Nucleus accumbens (tissue), 56 donors: ENCODE data around the gene CARNS1.

Source experiments
- DNase-seq, 56 donors: peaks; one replicate each; lab custom pipeline; 2025; lab: John Stamatoyannopoulos, UW

The CARNS1 gene

GRCh38 chr11:67374571-67375281, 40.8 kb upstream of the CARNS1 start:
- no peak for DNase-seq

DNA sequence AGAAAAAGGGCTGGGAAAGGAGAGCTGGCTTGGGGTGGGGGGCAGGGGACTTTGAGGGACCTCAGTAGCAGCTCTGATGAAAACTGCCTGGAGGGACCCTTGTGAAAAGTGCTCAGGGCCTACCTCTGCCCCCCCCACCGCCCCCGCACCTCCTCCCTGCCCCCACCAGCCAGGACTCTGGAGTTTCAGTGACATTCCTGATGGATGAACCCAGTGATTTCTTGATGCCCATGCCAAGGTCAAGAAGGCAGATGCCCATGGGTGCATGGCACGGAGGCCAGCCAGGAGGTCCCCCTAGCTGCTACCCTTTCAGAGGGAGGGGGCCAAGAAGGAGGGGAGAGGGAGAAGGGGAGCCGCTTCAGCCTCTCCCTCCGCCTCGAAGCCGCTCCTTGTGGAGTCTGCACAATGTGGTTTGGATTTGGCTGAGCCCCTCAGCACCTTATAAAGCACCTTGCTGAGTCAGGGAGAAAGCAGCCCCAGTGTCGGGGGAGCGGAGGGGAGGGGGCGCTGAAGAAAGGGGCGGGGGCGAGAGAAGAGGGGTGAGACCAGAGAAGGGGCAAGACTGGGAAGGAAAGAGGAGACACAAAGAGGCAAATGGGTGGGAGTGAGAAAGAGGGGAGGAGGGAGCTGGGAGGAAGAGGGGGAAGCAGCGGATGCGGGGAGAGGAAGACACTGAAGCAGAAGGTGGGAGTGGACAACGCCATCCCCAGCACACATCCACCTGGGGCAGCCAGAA, 40.0 kb upstream of the CARNS1 start:
- no peak for DNase-seq

- no peak for DNase-seq
Measured at GRCh38 chr11:67376063-67376820, 39.2 kb upstream of the CARNS1 start.

GRCh38 chr11:67376873-67377808, 38.3 kb upstream of the CARNS1 start:
- no peak for DNase-seq

DNA sequence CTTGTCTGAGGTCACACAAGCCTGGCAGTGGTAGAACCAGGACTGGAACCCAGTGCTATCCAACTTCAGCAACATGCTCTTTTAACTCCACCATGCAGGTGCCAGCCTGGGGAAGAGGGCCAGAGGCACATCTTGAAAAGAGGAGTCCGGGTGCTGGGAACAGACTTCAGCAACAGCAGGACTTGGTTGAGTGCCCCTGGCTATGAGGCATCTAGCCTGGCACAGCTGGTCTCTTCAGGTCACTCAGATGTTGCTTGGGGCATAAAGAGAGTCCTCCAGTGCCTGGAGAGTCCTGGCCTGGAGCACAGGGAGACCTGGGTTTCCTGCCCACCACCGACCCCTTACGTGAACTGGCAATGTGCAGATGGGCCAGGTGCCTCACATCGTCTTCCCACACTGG, 36.9 kb upstream of the CARNS1 start:
- DNase-seq: no peak

DNA sequence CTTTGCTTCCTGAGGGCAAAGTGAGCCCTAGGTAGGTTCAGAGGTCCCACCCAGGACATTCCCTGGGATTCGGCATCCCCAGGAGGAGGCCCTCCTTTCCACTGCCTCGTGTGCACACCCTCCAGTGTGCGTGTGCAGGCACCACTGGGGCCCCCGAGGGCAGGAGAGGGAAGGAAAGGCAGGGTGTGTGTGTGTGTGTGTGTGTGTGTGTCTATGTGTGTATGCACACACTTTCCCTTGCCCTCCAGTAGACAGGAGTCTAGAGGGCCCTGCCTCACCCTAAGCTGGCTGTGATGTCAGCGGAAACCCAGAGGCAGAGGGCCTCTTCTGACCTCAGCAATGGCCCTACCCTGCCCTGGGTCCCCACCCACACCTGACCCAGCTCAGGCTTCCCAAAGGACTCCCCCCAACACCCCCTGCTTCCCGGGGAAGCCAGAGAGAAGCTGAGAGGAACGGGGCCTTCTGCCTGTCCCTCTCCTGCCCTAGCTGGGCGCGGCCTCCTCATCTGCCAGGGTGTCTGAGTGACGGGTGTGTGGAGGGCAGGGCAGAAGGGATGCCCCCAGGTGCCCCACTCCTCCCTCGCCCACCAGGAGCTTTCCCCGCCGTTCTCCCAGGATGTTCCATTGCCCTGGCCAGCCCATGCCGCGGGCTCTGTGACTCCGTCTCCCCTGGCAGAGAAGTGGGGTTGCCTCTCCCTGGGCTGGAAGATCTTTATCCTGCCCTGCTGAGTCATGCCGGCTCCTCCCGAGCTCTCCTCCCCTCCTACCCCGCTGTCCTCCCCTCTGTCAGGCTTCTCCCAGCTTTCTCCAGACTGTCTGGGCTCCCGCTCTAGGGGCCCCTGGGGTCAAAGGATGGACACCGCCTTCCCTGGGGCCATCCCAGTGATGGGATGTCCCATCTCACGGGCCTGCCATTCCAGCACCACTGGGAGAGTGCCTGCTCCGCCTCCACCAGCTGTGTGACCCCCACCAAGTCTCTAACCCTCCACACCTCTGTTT, 36.1 kb upstream of the CARNS1 start:
- no peak for DNase-seq

- no peak for DNase-seq
Measured at GRCh38 chr11:67381244-67381972, 34.1 kb upstream of the CARNS1 start.

GRCh38 chr11:67382276-67383136, 33.0 kb upstream of the CARNS1 start:
- DNase-seq: peak in 51 of 56 donors; percentile 23 to 86 (median 63)

DNA sequence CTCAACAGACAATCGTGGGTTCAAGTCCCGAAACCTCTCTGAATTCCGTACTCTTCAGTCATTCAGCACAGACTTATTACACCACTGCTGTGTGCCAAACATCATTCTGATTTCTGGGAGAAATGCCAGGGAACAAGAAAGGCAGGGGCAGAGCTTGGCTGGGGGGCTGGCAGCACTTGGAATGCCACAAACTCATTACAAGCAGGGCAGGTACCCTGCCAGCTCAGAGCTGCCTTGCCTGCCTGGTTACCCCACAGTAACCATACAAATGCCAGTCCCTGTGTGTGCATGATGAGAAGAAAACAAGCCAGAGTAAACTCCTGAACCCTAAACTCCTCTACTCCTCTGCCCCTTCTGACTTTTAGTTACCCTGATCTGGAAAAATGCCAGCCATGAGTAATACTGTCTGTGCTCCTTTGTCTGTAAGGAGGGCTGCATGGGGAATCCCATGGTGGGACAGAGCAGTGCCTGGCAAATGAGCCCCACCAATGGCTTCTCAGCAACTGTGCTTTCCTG, 30.6 kb upstream of the CARNS1 start:
- DNase-seq: peak in 29 of 56 donors; percentile 17 to 77 (median 44)

DNA sequence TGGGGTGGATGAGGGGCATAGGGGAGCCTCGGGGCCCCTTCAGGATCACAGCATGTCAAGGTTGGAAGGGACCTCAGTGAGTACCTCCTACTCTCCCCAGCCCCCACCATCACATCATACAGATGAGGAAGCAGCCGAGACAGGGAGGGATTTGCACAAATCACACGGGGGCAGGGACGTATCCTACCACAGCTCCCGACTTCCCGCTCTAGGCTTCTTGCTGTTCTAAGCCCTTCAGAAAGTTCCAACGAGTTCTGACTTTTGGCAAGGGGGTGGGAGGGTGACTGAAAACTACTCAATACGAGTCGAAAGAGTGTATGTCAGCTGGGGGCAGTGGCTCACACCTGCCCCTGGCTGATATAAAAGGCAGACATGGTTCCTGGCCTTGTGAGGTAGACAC, 28.4 kb upstream of the CARNS1 start:
- no peak for DNase-seq

- DNase-seq: no peak
Measured at GRCh38 chr11:67387518-67387917, 28.0 kb upstream of the CARNS1 start.

DNA sequence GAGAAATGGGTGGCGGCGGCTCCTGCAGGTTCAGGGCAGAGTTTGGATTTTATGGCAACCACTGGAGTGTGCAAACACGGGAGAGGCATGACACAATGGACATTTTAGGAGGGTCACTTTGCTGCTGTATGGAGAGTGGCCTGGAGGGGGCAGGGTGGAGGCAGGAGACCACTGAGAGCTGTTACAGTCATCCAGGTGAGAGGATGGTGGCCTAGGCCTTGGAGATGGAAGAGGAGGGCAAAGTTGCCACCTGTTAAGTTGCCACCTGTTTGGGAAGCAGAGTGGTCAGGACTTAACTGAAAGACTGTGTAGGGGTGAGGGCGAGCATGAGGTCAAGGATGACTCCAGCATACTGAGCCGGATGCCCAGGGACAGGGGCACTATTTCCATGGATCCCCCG, 26.0 kb upstream of the CARNS1 start:
- peak in 2 of 56 donors; percentile 25 to 27 for DNase-seq

GRCh38 chr11:67390947-67391303, 24.6 kb upstream of the CARNS1 start:
- DNase-seq: no peak

- DNase-seq: peak in 55 of 56 donors; percentile 63 to 97 (median 90)
Measured at GRCh38 chr11:67391304-67392182, 23.9 kb upstream of the CARNS1 start, which contains the start of gene RAD9A. Gene RAD9A (plus strand): TSS chr11:67391986. CDS start chr11:67392045, 59 bp downstream.

DNA sequence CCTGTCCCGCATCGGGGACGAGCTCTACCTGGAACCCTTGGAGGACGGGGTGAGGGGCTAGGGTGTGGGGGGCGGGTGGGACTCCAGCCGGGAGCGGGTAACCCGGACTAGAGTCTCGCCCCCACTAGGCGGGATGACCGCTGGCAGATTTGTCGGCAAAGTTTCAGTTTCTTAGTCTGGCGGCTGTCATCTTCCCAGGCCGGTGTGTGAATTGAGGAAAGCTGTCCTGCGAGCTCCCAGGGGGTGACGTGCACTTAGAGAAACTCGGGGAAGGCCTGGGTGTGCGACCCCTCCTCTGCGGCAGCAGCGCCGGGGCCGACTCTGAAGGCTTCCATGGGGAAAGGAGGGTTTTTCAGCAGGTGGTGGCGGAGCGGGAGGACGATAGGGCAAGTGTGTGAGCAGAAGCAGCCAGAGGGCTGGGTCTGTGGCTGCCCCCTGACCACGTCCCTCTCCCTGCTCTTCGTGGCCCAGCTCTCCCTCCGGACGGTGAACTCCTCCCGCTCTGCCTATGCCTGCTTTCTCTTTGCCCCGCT, 23.2 kb upstream of the CARNS1 start:
- DNase-seq: no peak

DNA sequence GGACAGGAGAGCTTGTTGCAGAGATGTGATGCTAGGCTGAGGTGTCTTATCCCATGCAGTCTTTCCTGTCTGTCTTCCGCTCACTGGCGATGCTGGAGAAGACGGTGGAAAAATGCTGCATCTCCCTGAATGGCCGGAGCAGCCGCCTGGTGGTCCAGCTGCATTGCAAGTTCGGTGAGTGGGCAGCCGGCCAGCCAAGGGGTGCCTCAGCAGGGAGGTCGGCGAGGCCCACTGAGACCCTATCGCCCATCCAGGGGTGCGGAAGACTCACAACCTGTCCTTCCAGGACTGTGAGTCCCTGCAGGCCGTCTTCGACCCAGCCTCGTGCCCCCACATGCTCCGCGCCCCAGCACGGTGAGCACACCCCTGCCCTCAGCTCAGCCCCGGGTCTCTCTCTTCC, 22.0 kb upstream of the CARNS1 start:
- DNase-seq: no peak
